ENCODE measurements around the gene GPALPP1.

DNA sequence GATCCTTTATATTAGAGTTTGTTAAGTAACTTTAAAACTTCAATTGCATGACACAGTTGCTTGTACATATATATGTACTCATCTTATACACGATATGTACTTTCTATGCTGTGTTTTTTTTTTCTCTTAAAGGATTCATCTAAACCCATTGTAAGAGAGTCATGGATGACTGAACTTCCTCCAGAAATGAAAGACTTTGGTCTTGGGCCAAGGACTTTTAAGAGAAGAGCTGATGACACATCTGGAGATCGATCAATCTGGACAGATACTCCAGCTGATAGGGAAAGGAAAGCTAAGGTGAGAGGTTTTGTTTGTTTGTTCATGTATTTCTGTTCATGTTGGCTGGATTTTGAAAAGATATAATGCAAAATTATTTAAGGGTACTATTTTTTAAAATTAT, 26.0 kb downstream of the GPALPP1 start:
- TF ChIP-seq, protein P1, sequence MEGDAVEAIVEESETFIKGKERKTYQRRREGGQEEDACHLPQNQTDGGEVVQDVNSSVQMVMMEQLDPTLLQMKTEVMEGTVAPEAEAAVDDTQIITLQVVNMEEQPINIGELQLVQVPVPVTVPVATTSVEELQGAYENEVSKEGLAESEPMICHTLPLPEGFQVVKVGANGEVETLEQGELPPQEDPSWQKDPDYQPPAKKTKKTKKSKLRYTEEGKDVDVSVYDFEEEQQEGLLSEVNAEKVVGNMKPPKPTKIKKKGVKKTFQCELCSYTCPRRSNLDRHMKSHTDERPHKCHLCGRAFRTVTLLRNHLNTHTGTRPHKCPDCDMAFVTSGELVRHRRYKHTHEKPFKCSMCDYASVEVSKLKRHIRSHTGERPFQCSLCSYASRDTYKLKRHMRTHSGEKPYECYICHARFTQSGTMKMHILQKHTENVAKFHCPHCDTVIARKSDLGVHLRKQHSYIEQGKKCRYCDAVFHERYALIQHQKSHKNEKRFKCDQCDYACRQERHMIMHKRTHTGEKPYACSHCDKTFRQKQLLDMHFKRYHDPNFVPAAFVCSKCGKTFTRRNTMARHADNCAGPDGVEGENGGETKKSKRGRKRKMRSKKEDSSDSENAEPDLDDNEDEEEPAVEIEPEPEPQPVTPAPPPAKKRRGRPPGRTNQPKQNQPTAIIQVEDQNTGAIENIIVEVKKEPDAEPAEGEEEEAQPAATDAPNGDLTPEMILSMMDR (IDR thresholded peaks at IDR 0.05) = no peak
- no peak for TF ChIP-seq ZFX (IDR thresholded peaks at IDR 0.05; ENCODE audit: borderline replicate concordance)

All from 22Rv1 (cell line).